HCT116 (cell line): ENCODE measurements around the gene CERS6. TPM values are rescaled to one million over a fixed set of nuclear protein-coding genes. Genes with fewer than 3 reads are reported as not detected.

ENCODE experiments used
- ATAC-seq: fragments of 200-7000 bp; cut with Tn5 transposase; 2 replicates; pipeline ENCODE4 v1.9.1; 2020; ENCODE audit warnings: mild to moderate bottlenecking, moderate library complexity
- BruUV-seq: library from RNA; stranded (reverse); fragments of 400-500 nt; replicated peaks from 2 replicates; lab custom pipeline; 2021; lab: Mats Ljungman, UMichigan
- CTCF ChIA-PET: fragments of 300-600 bp; sonication (Branson Sonifier 250); formaldehyde crosslinking; loops from one replicate; lab custom pipeline; 2021; ENCODE audit warnings: antibody characterized with exemption; lab: Charles Lee
- POLR2A ChIA-PET: fragments of 300-600, 350-600 bp; sonication (Branson Sonifier 250); formaldehyde crosslinking; loops from one replicate; lab custom pipeline; 2021; ENCODE audit warnings: antibody characterized with exemption; lab: Charles Lee
- RAD21 ChIA-PET, 2 experiments: fragments of 300-600 bp; sonication (Branson Sonifier 250); formaldehyde crosslinking; loops; one replicate each; lab custom pipeline; 2023; ENCODE audit warnings: low total read pairs in 2 of 2; ENCODE audit not compliant: uncharacterized antibody in 2 of 2, unreplicated experiment in 2 of 2, low non-redundant PET in 1 of 2; lab: Charles Lee
- DNase-seq: peaks from one replicate; pipeline ENCODE4 v3.0.0-alpha.2; 2010; ENCODE audit warnings: low read depth, low spot score
- H2AFZ ChIP-seq: fragments of 200-600 bp; shearing (Covaris generic), sonication (generic); 2 replicates; pipeline ENCODE4 v1.6.1; 2017; ENCODE audit warnings: low read depth, mixed run types, mixed read lengths, antibody characterized with exemption, low read length; ENCODE audit not compliant: poor library complexity, severe bottlenecking
- H3K27ac ChIP-seq: 2 replicates; pipeline ENCODE4 v1.5.1; 2012; ENCODE audit warnings: low read depth, low read length
- H3K27me3 ChIP-seq: fragments of 200-600 bp; sonication (generic); 2 replicates; pipeline ENCODE4 v1.6.1; 2016; ENCODE audit warnings: mixed run types, low read length, mixed read lengths; ENCODE audit not compliant: insufficient read depth
- H3K36me3 ChIP-seq, 2 experiments: fragments of 200-500 bp in 1 of 2; fragments of 200-600 bp in 1 of 2; sonication (Bioruptor generic) in 1 of 2; sonication (generic) in 1 of 2; 2 replicates each; pipeline versions ENCODE4 v1.5.1 to v1.6.1; 2014 to 2016; ENCODE audit warnings: low read length in 2 of 2, inconsistent platforms in 1 of 2, mixed read lengths in 1 of 2, mixed run types in 1 of 2; ENCODE audit not compliant: insufficient read depth in 2 of 2, control insufficient read depth in 1 of 2
- H3K4me1 ChIP-seq, 2 experiments: fragments of 200-600 bp in 1 of 2; sonication (generic) in 1 of 2; 2 replicates each; pipeline versions ENCODE4 v1.5.1 to v1.6.1; 2012 to 2017; ENCODE audit warnings: low read length in 2 of 2, inconsistent platforms in 1 of 2, mild to moderate bottlenecking in 1 of 2, mixed read lengths in 1 of 2, mixed run types in 1 of 2, moderate library complexity in 1 of 2; ENCODE audit not compliant: insufficient read depth in 2 of 2, control insufficient read depth in 1 of 2
- H3K4me2 ChIP-seq: fragments of 200-600 bp; sonication (generic); 2 replicates; pipeline ENCODE4 v1.6.1; 2017; ENCODE audit warnings: mixed run types, low read length, mixed read lengths
- H3K4me3 ChIP-seq, 2 experiments: fragments of 200-600 bp in 1 of 2; sonication (generic) in 1 of 2; replicated peaks in 1 of 2; 2 replicates each; pipeline ENCODE4 v1.5.1; 2011 to 2016; ENCODE audit warnings: low read length in 2 of 2, control low read depth in 1 of 2, low read depth in 1 of 2, mild to moderate bottlenecking in 1 of 2, mixed read lengths in 1 of 2, mixed run types in 1 of 2
- H3K79me2 ChIP-seq: fragments of 200-600 bp; sonication (generic); 2 replicates; pipeline ENCODE4 v1.6.1; 2017; ENCODE audit warnings: mild to moderate bottlenecking, mixed run types, low read length, moderate library complexity, mixed read lengths; ENCODE audit not compliant: insufficient read depth
- H3K9ac ChIP-seq: fragments of 200-600 bp; sonication (generic); 2 replicates; pipeline ENCODE4 v1.6.1; 2016; ENCODE audit warnings: low read length, mixed read lengths
- H3K9me2 ChIP-seq: fragments of 200-600 bp; sonication (generic), shearing (Covaris generic); 2 replicates; pipeline ENCODE4 v1.6.1; 2017; ENCODE audit warnings: mixed run types, mild to moderate bottlenecking, moderate library complexity; ENCODE audit not compliant: insufficient read depth
- H3K9me3 ChIP-seq, 2 experiments: fragments of 200-500 bp in 1 of 2; fragments of 200-600 bp in 1 of 2; sonication (Bioruptor generic) in 1 of 2; sonication (generic) in 1 of 2; 2 replicates each; pipeline ENCODE4 v1.6.1; 2014 to 2017; ENCODE audit warnings: low read length in 2 of 2, mixed read lengths in 2 of 2, inconsistent platforms in 1 of 2, low read depth in 1 of 2, mild to moderate bottlenecking in 1 of 2, mixed run types in 1 of 2, moderate library complexity in 1 of 2; ENCODE audit not compliant: control insufficient read depth in 1 of 2, insufficient read depth in 1 of 2
- H4K20me1 ChIP-seq: fragments of 200-600 bp; sonication (generic), shearing (Covaris generic); 2 replicates; pipeline ENCODE4 v1.6.1; 2017; ENCODE audit warnings: mixed run types, mild to moderate bottlenecking, moderate library complexity; ENCODE audit not compliant: insufficient read depth
- EGR1 ChIP-seq: IDR thresholded peaks from 2 replicates; pipeline ENCODE4 v1.6.1; 2012; ENCODE audit warnings: low read depth
- EZH2phosphoT487 ChIP-seq: fragments of 200-600 bp; IDR thresholded peaks from 2 replicates; pipeline ENCODE4 v1.6.1; 2018; ENCODE audit warnings: antibody characterized with exemption, borderline replicate concordance
- JUND ChIP-seq: IDR thresholded peaks from 2 replicates; pipeline ENCODE4 v1.6.1; 2012
- POLR2A ChIP-seq: IDR thresholded peaks from 2 replicates; pipeline ENCODE4 v1.7.0; 2011; ENCODE audit warnings: borderline replicate concordance; ENCODE audit not compliant: insufficient read depth, insufficient read length; ENCODE audit errors: extremely low read depth
- RAD21 ChIP-seq: IDR thresholded peaks from 2 replicates; pipeline ENCODE4 v1.6.1; 2012; ENCODE audit warnings: low read depth, mild to moderate bottlenecking
- SIN3A ChIP-seq: IDR thresholded peaks from 2 replicates; pipeline ENCODE4 v1.6.1; 2012; ENCODE audit warnings: low read depth
- YY1 ChIP-seq: IDR thresholded peaks from 2 replicates; pipeline ENCODE4 v1.6.1; 2011; ENCODE audit warnings: low read length, low read depth, moderate library complexity, mild to moderate bottlenecking; ENCODE audit not compliant: insufficient replicate concordance; ENCODE audit errors: extremely low read depth
- ZBTB33 ChIP-seq: IDR thresholded peaks from 2 replicates; pipeline ENCODE4 v1.6.1; 2011; ENCODE audit warnings: mild to moderate bottlenecking, low read length, moderate library complexity; ENCODE audit not compliant: insufficient replicate concordance; ENCODE audit errors: extremely low read depth
- ZFX ChIP-seq: fragments of 450-650 bp; IDR thresholded peaks from 2 replicates; pipeline ENCODE4 v1.6.1; 2017
- ZNF274 ChIP-seq: fragments of 200-500 bp; sonication (Bioruptor generic); IDR thresholded peaks from 2 replicates; pipeline ENCODE4 v1.6.1; 2014; ENCODE audit warnings: mild to moderate bottlenecking, low read depth, low read length, inconsistent platforms
- intact Hi-C: fragments of 100-400 bp; cut with micrococcal nuclease; formaldehyde crosslinking; loops from 2 replicates; pipeline ENCODE4 v1.10.0; 2022
- total RNA-seq: library from RNA; stranded (reverse); gene quantifications from one replicate; pipeline ENCODE4 v1.2.1, GENCODE V29; 2021; ENCODE audit not compliant: unreplicated experiment

The CERS6 gene
- total RNA-seq, 1 experiment from 2014 or later, result 37.0 TPM

GRCh38 chr2:168460571-168460970 is 4.5 kb downstream of the CERS6 start:
- no peak for DNase-seq
- H3K9ac ChIP-seq, result no peak overlapping the region
- H3K27me3 ChIP-seq, result no peaks in the 10 kb centered on the region
- peaks cover 86% of the 10 kb centered on the region for H3K79me2 ChIP-seq
- H4K20me1 ChIP-seq, result peaks cover 5% of the 10 kb centered on the region; the same call in 1 of the 2 replicates
- no peaks in the 10 kb centered on the region for H3K9me3 ChIP-seq
- POLR2A ChIA-PET, result interaction anchor here (1.2 kb wide), 1 partner anchor 8 kb away, joined by 3 read pairs; no protein-coding TSS in a partner anchor
- no peak overlapping the region for H3K4me3 ChIP-seq
- no peak for TF ChIP-seq ZFX
- no peak for TF ChIP-seq EGR1
- no peak for TF ChIP-seq ZNF274
- TF ChIP-seq EZH2phosphoT487, result no peak
- no peak for TF ChIP-seq YY1
- TF ChIP-seq ZBTB33, result no peak
- TF ChIP-seq JUND, result no peak
- no peak for TF ChIP-seq RAD21
- no peak for TF ChIP-seq POLR2A
- no peak for TF ChIP-seq SIN3A
- no TSS peak for BruUV-seq
- RAD21 ChIA-PET, result interaction anchor here in 1 of 2 experiments (0.7 kb wide), 1 partner anchor 25 kb away, joined by 3 read pairs; no protein-coding TSS in a partner anchor
- H3K36me3 ChIP-seq, result no peaks in the 10 kb centered on the region
- H3K27ac ChIP-seq, result no peak overlapping the region
- H3K4me2 ChIP-seq, result no peak overlapping the region
- H3K4me1 ChIP-seq, result peaks cover 0 to 15% of the 10 kb centered on the region in 2 experiments; a peak in 2 of 4 replicates
- no peaks in the 10 kb centered on the region for H3K9me2 ChIP-seq
- intact Hi-C loops, result no loop called here
- no peak for ATAC-seq
- H2AFZ ChIP-seq, result no peak overlapping the region
- CTCF ChIA-PET, result no interaction called here
